ENCODE results near the gene CHD5. TPM values are rescaled to one million over a fixed set of nuclear protein-coding genes. Genes with fewer than 3 reads are reported as not detected.

The CHD5 gene
- total and polyA plus RNA-seq, 2 of the 4 experiments (the other 2 are of a cell fraction): under 0.01 to 0.09 TPM

- Histone ChIP-seq H3K14ac (replicated peaks; ENCODE audit: low read depth, low read length) (no peak overlapping the region), H3K9me3 (ENCODE audit: control insufficient read depth, insufficient read depth, low read length) (no peaks in the 10 kb centered on the region), H4K20me1 (ENCODE audit: insufficient read depth, low read length) (no peaks in the 10 kb centered on the region), H4K8ac (ENCODE audit: low read depth in 2 of 2, low read length in 2 of 2) (no peak overlapping the region), H3K4me1 (ENCODE audit: control insufficient read depth, insufficient read depth, low read length) (no peaks in the 10 kb centered on the region), H4K5ac (ENCODE audit: low read depth, low read length) (no peak overlapping the region), H3K23ac (ENCODE audit: low read depth, low read length) (no peak overlapping the region), H3K9me1 (ENCODE audit: insufficient read depth, low read length) (no peaks in the 10 kb centered on the region), H3K36me3 (ENCODE audit: control insufficient read depth, insufficient read depth, low read length) (no peaks in the 10 kb centered on the region), H2AK9ac (replicated peaks; ENCODE audit: low read depth, low read length, poor library complexity) (no peak overlapping the region), H2BK120ac (ENCODE audit: low read depth, low read length) (no peak overlapping the region), H3K4ac (ENCODE audit: low read depth, low read length) (no peak overlapping the region), H3K18ac (ENCODE audit: low read depth, low read length) (no peak overlapping the region), H3K27me3 (ENCODE audit: control insufficient read depth, insufficient read depth, low read length) (peaks cover 28% of the 10 kb centered on the region), H2BK20ac (ENCODE audit: low read depth, low read length) (no peak overlapping the region), H4K91ac (ENCODE audit: insufficient read depth, low read depth, low read length) (no peak overlapping the region), H3K4me3 (ENCODE audit: insufficient read depth, low read depth, low read length) (no peak overlapping the region), H3K56ac (ENCODE audit: extremely low read depth, insufficient read depth, low read length) (no peak overlapping the region), H2AFZ (replicated peaks; ENCODE audit: low read length, poor library complexity) (no peak overlapping the region), H3K9ac (ENCODE audit: low read depth, low read length) (no peak overlapping the region), H2AK5ac (ENCODE audit: low read depth, low read length) (no peak overlapping the region), H3K79me1 (ENCODE audit: low read depth in 1 of 2, low read length in 2 of 2) (no peaks in the 10 kb centered on the region), H2BK15ac (ENCODE audit: low read depth, low read length) (no peak overlapping the region), H2BK5ac (ENCODE audit: low read depth, low read length, poor library complexity, severe bottlenecking) (no peak overlapping the region), H3K27ac (ENCODE audit: insufficient read depth, low read length) (no peak overlapping the region), H3K4me2 (ENCODE audit: low read depth, low read length) (no peak overlapping the region)
- in situ Hi-C loops (cut with MboI; ENCODE audit: low sequenced_read_pairs): no loop called here
- BruUV-seq (replicated peaks): no TSS peak
- intact Hi-C loops (cut with micrococcal nuclease): no loop called here
- ChIA-PET CTCF (no interaction called here), POLR2A (ENCODE audit: unreplicated experiment) (no interaction called here)
- WGBS, 2 experiments (ENCODE audit: extremely low coverage in 2 of 2, insufficient read length in 1 of 2): no CpG with 5 or more reads among the region's 13 CpGs
- dilution Hi-C loops (cut with HindIII; ENCODE audit: low sequenced_read_pairs, unreplicated experiment): no loop called here
- ATAC-seq (ENCODE audit: low read depth) (no peak), DNase-seq (no peak)
- no peak for TF ChIP-seq POLR2A (IDR thresholded peaks at IDR 0.05; ENCODE audit: low read depth, low read length)
- TF ChIP-seq FOS (IDR thresholded peaks at IDR 0.05; ENCODE audit: low read depth, low read length): no peak
- TF ChIP-seq, protein P1, sequence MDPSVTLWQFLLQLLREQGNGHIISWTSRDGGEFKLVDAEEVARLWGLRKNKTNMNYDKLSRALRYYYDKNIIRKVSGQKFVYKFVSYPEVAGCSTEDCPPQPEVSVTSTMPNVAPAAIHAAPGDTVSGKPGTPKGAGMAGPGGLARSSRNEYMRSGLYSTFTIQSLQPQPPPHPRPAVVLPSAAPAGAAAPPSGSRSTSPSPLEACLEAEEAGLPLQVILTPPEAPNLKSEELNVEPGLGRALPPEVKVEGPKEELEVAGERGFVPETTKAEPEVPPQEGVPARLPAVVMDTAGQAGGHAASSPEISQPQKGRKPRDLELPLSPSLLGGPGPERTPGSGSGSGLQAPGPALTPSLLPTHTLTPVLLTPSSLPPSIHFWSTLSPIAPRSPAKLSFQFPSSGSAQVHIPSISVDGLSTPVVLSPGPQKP (IDR thresholded peaks at IDR 0.05; ENCODE audit: borderline replicate concordance, low read depth, low read length): no peak
- no peak for TF ChIP-seq SMC3 (IDR thresholded peaks at IDR 0.05; ENCODE audit: low read depth, low read length)
Observed at GRCh38 chr1:6086358-6086757, 93.8 kb downstream of the CHD5 start.

All from IMR-90 (cell line).